IMR-90 (cell line): ENCODE data around the gene NATD1. TPM values are rescaled to one million over a fixed set of nuclear protein-coding genes. Genes with fewer than 3 reads are reported as not detected.
A peak's percentile ranks its signal among the peaks of the same experiment; 100 is the strongest.

ENCODE experiments used
- ATAC-seq: fragments of 200-7000 bp; cut with Tn5 transposase; 2 replicates; pipeline ENCODE4 v1.9.1; 2020; ENCODE audit warnings: low read depth, mild to moderate bottlenecking, moderate library complexity
- BruUV-seq: library from RNA; stranded (reverse); fragments of 400-500 nt; replicated peaks from 2 replicates; lab custom pipeline; 2021; lab: Mats Ljungman, UMichigan
- CTCF ChIA-PET: fragments of 300-600 bp; formaldehyde crosslinking; extraction: SDS; loops from one replicate; lab custom pipeline; 2021; ENCODE audit warnings: antibody characterized with exemption; lab: Yijun Ruan, JAX
- POLR2A ChIA-PET: fragments of 300-600 bp; sonication (Branson Sonifier 250); formaldehyde crosslinking; loops from one replicate; lab custom pipeline; 2022; ENCODE audit warnings: antibody characterized with exemption; ENCODE audit not compliant: unreplicated experiment; lab: Charles Lee
- DNase-seq: peaks from one replicate; pipeline ENCODE4 v3.0.0; 2013
- H2AFZ ChIP-seq: replicated peaks from 2 replicates; pipeline ENCODE3; 2013; ENCODE audit warnings: low read length, mild to moderate bottlenecking; ENCODE audit not compliant: poor library complexity
- H2AK5ac ChIP-seq: 2 replicates; pipeline ENCODE4 v1.6.1; 2013; ENCODE audit warnings: low read depth, low read length, inconsistent platforms
- H2AK9ac ChIP-seq: replicated peaks from 2 replicates; pipeline ENCODE3; 2013; ENCODE audit warnings: mild to moderate bottlenecking, low read depth, low read length, moderate library complexity; ENCODE audit not compliant: poor library complexity
- H2BK120ac ChIP-seq: 2 replicates; pipeline ENCODE4 v1.6.1; 2013; ENCODE audit warnings: low read depth, low read length, inconsistent platforms
- H2BK15ac ChIP-seq: 3 replicates; pipeline ENCODE4 v1.6.1; 2013; ENCODE audit warnings: low read depth, low read length, inconsistent platforms
- H2BK20ac ChIP-seq: 2 replicates; pipeline ENCODE4 v1.6.1; 2013; ENCODE audit warnings: low read depth, mild to moderate bottlenecking, inconsistent platforms, low read length, moderate library complexity
- H2BK5ac ChIP-seq: 2 replicates; pipeline ENCODE4 v1.6.1; 2013; ENCODE audit warnings: mild to moderate bottlenecking, low read depth, low read length, inconsistent platforms; ENCODE audit not compliant: poor library complexity, severe bottlenecking
- H3K14ac ChIP-seq: replicated peaks from 2 replicates; pipeline ENCODE4 v1.6.1; 2013; ENCODE audit warnings: low read depth, low read length, inconsistent platforms
- H3K18ac ChIP-seq: 2 replicates; pipeline ENCODE4 v1.6.1; 2013; ENCODE audit warnings: low read depth, low read length, control low read depth
- H3K23ac ChIP-seq: 2 replicates; pipeline ENCODE4 v1.6.1; 2013; ENCODE audit warnings: low read depth, low read length, inconsistent platforms
- H3K27ac ChIP-seq: 2 replicates; pipeline ENCODE4 v1.5.1; 2013; ENCODE audit warnings: mild to moderate bottlenecking, control low read depth, low read length; ENCODE audit not compliant: insufficient read depth
- H3K27me3 ChIP-seq: 2 replicates; pipeline ENCODE4 v1.6.1; 2013; ENCODE audit warnings: low read length; ENCODE audit not compliant: control insufficient read depth, insufficient read depth
- H3K36me3 ChIP-seq: 2 replicates; pipeline ENCODE4 v1.6.1; 2013; ENCODE audit warnings: low read length, mixed read lengths; ENCODE audit not compliant: control insufficient read depth, insufficient read depth
- H3K4ac ChIP-seq: 2 replicates; pipeline ENCODE4 v1.6.1; 2013; ENCODE audit warnings: low read depth, low read length, inconsistent platforms
- H3K4me1 ChIP-seq: 2 replicates; pipeline ENCODE4 v1.6.1; 2013; ENCODE audit warnings: low read length, mixed read lengths; ENCODE audit not compliant: control insufficient read depth, insufficient read depth
- H3K4me2 ChIP-seq: 2 replicates; pipeline ENCODE4 v1.6.1; 2013; ENCODE audit warnings: low read depth, mild to moderate bottlenecking, control low read depth, low read length, moderate library complexity
- H3K4me3 ChIP-seq: 2 replicates; pipeline ENCODE4 v1.5.1; 2013; ENCODE audit warnings: low read depth, mild to moderate bottlenecking, control low read depth, low read length, moderate library complexity; ENCODE audit not compliant: insufficient read depth
- H3K56ac ChIP-seq: 2 replicates; pipeline ENCODE4 v1.6.1; 2013; ENCODE audit warnings: low read length, inconsistent platforms; ENCODE audit not compliant: insufficient read depth; ENCODE audit errors: extremely low read depth
- H3K79me1 ChIP-seq, 2 experiments: 2 replicates each; pipeline ENCODE4 v1.6.1; 2013; ENCODE audit warnings: low read length in 2 of 2, inconsistent platforms in 1 of 2, low read depth in 1 of 2
- H3K9ac ChIP-seq: 2 replicates; pipeline ENCODE4 v1.6.1; 2013; ENCODE audit warnings: low read depth, low read length, control low read depth
- H3K9me1 ChIP-seq: 2 replicates; pipeline ENCODE4 v1.6.1; 2013; ENCODE audit warnings: low read length, inconsistent platforms; ENCODE audit not compliant: insufficient read depth
- H3K9me3 ChIP-seq: 2 replicates; pipeline ENCODE4 v1.6.1; 2013; ENCODE audit warnings: low read length; ENCODE audit not compliant: control insufficient read depth, insufficient read depth
- H4K20me1 ChIP-seq: 2 replicates; pipeline ENCODE4 v1.6.1; 2013; ENCODE audit warnings: low read length, inconsistent platforms; ENCODE audit not compliant: insufficient read depth
- H4K5ac ChIP-seq: 2 replicates; pipeline ENCODE4 v1.6.1; 2013; ENCODE audit warnings: mild to moderate bottlenecking, low read depth, low read length, control low read depth
- H4K8ac ChIP-seq, 2 experiments: 2 replicates each; pipeline ENCODE4 v1.6.1; 2013; ENCODE audit warnings: low read depth in 2 of 2, low read length in 2 of 2, control low read depth in 1 of 2, inconsistent platforms in 1 of 2
- H4K91ac ChIP-seq: 2 replicates; pipeline ENCODE4 v1.6.1; 2013; ENCODE audit warnings: low read depth, low read length, inconsistent platforms; ENCODE audit not compliant: insufficient read depth
- BHLHE40 ChIP-seq: fragments of 150-350 bp; IDR thresholded peaks from 2 replicates; pipeline ENCODE4 v1.6.1; 2016; ENCODE audit warnings: mild to moderate bottlenecking, low read depth, low read length
- CHD1 ChIP-seq: IDR thresholded peaks from 2 replicates; pipeline ENCODE4 v1.6.1; 2012; ENCODE audit warnings: low read depth, low read length, improper control_type of control experiment
- WGBS, 2 experiments: methylation state at CpG; one replicate each; pipeline versions ENCODE4 v1.1.5 to v1.1.7; 2013; ENCODE audit warnings: missing lambda C conversion rate in 2 of 2; ENCODE audit not compliant: insufficient read length in 1 of 2; ENCODE audit errors: extremely low coverage in 2 of 2; 5-methylcytosine and 5-hydroxymethylcytosine counted together
- dilution Hi-C: fragments of 300-500 bp; cut with HindIII; formaldehyde crosslinking; loops from one replicate; pipeline ENCODE4 v1.14.3; 2018; ENCODE audit warnings: low sequenced_read_pairs; ENCODE audit not compliant: unreplicated experiment
- in situ Hi-C: fragments of 300-500 bp; cut with MboI; formaldehyde crosslinking; loops from 3 replicates; pipeline ENCODE4 v1.14.3; 2019; ENCODE audit warnings: low sequenced_read_pairs, inconsistent platforms, mixed read lengths
- intact Hi-C: fragments of 100-400 bp; cut with micrococcal nuclease; formaldehyde crosslinking; loops from 2 replicates; pipeline ENCODE4 v1.10.0; 2022
- polyA plus RNA-seq, 3 experiments: library from polyadenylated mRNA; depleted of rRNA; stranded (reverse); fragments of >200 nt; gene quantifications; 2 replicates each; pipeline ENCODE4 v1.2.3, GENCODE V29; 2012; ENCODE audit warnings: low replicate concordance in 1 of 3
- total RNA-seq: library from RNA; depleted of rRNA; stranded (reverse); fragments of >200 nt; gene quantifications from 2 replicates; pipeline ENCODE4 v1.2.3, GENCODE V29; 2012

The NATD1 gene
- total and polyA plus RNA-seq, 2 of the 4 experiments (the other 2 are of a cell fraction), result 0.90 to 4.3 TPM

DNA sequence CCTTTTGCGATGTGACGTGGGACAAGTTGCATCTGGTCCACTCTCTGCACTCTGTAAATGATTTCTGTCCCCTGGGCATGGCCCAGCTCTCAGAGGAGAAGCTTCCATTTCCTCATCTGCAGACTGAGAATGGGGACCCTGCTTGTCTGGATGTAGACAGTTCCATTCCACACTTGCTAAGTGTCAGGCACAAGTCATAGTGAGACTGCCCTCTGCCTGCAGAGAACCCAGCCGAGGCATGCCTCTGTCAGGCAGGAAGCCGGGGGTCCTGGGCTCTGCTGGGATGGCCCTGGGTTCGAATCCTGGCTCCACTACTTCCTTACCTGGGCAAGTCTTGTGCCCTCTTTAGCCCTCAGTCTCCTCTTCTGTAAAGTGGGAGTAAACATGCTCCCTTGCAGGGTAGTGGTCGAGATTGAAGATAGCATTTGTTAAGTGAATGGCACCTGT is 35.4 kb upstream of the NATD1 start:
- H4K20me1 ChIP-seq, result peaks cover 85% of the 10 kb centered on the region

More for the DNA sequence above, 35.4 kb upstream of the NATD1 start:
- peak overlapping the region; percentile 41 to 55; a peak in 2 of 4 replicates for H4K8ac ChIP-seq
- no peak overlapping the region for H3K56ac ChIP-seq
- H3K4me1 ChIP-seq, result peaks cover 38% of the 10 kb centered on the region
- H3K18ac ChIP-seq, result peak overlapping the region; percentile 64
- H3K4me3 ChIP-seq, result peak overlapping the region; percentile 8; the same call in 1 of the 2 replicates
- peak overlapping the region; percentile 83 for H4K91ac ChIP-seq
- DNase-seq (no peak), ATAC-seq (no peak)
- H2BK5ac ChIP-seq, result peak overlapping the region; percentile 94
- no peaks in the 10 kb centered on the region for H3K9me3 ChIP-seq
- H3K9ac ChIP-seq, result peak overlapping the region; percentile 32
- no peaks in the 10 kb centered on the region for H3K27me3 ChIP-seq
- H2AK9ac ChIP-seq, result peak overlapping the region; percentile 94
- H3K79me1 ChIP-seq, result peaks cover under 1 to 45% of the 10 kb centered on the region in 2 experiments; a peak in 3 of 4 replicates
- peak overlapping the region; percentile 39; the same call in 1 of the 2 replicates for H3K23ac ChIP-seq
- H2BK20ac ChIP-seq, result peak overlapping the region; percentile 78
- H3K27ac ChIP-seq, result peak overlapping the region; percentile 90
- H2AK5ac ChIP-seq, result peak overlapping the region; percentile 95
- dilution Hi-C loops, result no loop called here
- CTCF ChIA-PET, result no interaction called here
- peak overlapping the region; percentile 53; the same call in 1 of the 3 replicates for H2BK15ac ChIP-seq
- intact Hi-C loops, result no loop called here
- H3K36me3 ChIP-seq, result peaks cover 8% of the 10 kb centered on the region
- H3K9me1 ChIP-seq, result peaks cover 16% of the 10 kb centered on the region
- WGBS, 2 experiments, result 90% methylated on average over 2 of the region's 6 CpGs; no CpG with 5 or more reads in 1 of the 2 experiments
- peak overlapping the region; percentile 78 for H4K5ac ChIP-seq
- peak overlapping the region; percentile 90 for H3K4ac ChIP-seq
- peak overlapping the region; percentile 86 for H2BK120ac ChIP-seq
- POLR2A ChIA-PET, result no interaction called here
- peak overlapping the region; percentile 82 for H3K4me2 ChIP-seq
- TF ChIP-seq CHD1 (0 out of 2 replicates have a peak, but pooled peaks have one; percentile 14), BHLHE40 (no peak)
- BruUV-seq, result no TSS peak
- H2AFZ ChIP-seq, result no peak overlapping the region
- no peak overlapping the region; the same call in 1 of the 2 replicates for H3K14ac ChIP-seq
- in situ Hi-C loops, result no loop called here
